ENCODE measurements around the gene OAT.

- TF ChIP-seq CTCF (IDR thresholded peaks at IDR 0.05) (no peak), POLR2A (IDR thresholded peaks at IDR 0.05) (no peak)
Measured at GRCh38 chr10:124462348-124462695, 43.6 kb upstream of the OAT start.

Data from Peyer's patch (tissue), 4 donors.